ENCODE results near the gene ARHGAP26. TPM values are rescaled to one million over a fixed set of nuclear protein-coding genes. Genes with fewer than 3 reads are reported as not detected.

Gene ARHGAP26
- total RNA-seq, 1 experiment from 2014 or later = 34.5 TPM

DNA sequence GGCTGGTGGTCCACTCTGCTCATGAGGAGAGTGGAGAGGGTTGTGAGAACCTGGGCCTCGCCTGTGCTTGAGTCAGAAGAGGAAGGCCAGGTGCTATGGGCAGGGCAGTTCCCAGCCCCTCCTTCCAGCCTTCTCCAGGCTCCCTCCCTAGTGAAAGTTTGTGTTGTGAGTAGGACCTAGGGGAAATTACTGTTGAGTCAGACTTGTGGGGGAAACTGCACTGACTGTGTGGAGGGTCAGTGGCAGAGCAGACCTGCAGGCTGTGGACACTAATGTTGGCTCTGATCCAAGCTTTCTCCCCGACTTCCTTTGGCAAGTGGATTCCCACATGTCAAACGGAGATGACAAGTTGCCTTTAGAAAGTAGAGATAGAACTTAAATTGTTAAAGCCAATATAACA, 102.6 kb downstream of the ARHGAP26 start (continued):
- TF ChIP-seq RAD21 (IDR thresholded peaks at IDR 0.05; ENCODE audit: low read depth) (0 out of 2 replicates have a peak, but pooled peaks have one; percentile 4), EZH2phosphoT487 (IDR thresholded peaks at IDR 0.05; ENCODE audit: borderline replicate concordance) (no peak), CBX3 (IDR thresholded peaks at IDR 0.05; ENCODE audit: low read depth) (peak; percentile 63), FOSL1 (IDR thresholded peaks at IDR 0.05; ENCODE audit: low read depth) (peak; percentile 38; the same call in 1 of the 2 replicates), ZFX (IDR thresholded peaks at IDR 0.05) (no peak)
- TF ChIP-seq, protein P1, sequence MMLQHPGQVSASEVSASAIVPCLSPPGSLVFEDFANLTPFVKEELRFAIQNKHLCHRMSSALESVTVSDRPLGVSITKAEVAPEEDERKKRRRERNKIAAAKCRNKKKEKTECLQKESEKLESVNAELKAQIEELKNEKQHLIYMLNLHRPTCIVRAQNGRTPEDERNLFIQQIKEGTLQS (IDR thresholded peaks at IDR 0.05) = no peak
- TF ChIP-seq, protein P2, sequence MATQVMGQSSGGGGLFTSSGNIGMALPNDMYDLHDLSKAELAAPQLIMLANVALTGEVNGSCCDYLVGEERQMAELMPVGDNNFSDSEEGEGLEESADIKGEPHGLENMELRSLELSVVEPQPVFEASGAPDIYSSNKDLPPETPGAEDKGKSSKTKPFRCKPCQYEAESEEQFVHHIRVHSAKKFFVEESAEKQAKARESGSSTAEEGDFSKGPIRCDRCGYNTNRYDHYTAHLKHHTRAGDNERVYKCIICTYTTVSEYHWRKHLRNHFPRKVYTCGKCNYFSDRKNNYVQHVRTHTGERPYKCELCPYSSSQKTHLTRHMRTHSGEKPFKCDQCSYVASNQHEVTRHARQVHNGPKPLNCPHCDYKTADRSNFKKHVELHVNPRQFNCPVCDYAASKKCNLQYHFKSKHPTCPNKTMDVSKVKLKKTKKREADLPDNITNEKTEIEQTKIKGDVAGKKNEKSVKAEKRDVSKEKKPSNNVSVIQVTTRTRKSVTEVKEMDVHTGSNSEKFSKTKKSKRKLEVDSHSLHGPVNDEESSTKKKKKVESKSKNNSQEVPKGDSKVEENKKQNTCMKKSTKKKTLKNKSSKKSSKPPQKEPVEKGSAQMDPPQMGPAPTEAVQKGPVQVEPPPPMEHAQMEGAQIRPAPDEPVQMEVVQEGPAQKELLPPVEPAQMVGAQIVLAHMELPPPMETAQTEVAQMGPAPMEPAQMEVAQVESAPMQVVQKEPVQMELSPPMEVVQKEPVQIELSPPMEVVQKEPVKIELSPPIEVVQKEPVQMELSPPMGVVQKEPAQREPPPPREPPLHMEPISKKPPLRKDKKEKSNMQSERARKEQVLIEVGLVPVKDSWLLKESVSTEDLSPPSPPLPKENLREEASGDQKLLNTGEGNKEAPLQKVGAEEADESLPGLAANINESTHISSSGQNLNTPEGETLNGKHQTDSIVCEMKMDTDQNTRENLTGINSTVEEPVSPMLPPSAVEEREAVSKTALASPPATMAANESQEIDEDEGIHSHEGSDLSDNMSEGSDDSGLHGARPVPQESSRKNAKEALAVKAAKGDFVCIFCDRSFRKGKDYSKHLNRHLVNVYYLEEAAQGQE (IDR thresholded peaks at IDR 0.05; ENCODE audit: low read depth) = no peak

DNA sequence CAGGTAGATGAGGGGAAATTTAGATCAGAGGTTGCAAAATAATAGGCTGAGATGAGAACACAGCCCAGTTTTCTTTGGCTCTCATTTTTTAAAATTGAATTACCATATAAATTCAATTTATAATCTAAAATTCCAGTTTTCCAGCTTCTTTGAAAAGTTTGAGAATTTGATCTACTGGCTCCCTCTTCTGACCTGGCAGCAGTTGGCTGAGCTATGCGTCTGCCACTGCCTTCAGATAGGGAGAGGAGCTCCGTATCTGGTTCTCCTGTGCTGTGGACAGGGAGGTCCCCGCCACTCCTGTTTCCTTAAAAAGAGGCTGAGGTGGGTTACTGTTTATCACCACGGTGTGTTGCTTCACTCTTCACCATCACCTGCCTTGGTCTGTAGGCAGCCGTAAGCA, 103.7 kb downstream of the ARHGAP26 start:
- Histone ChIP-seq H3K4me1 (ENCODE audit: control insufficient read depth in 1 of 2, insufficient read depth in 2 of 2, low read length in 2 of 2) (peaks cover 54 to 63% of the 10 kb centered on the region in 2 experiments; a peak in 3 of 4 replicates), H3K36me3 (ENCODE audit: control insufficient read depth in 1 of 2, insufficient read depth in 2 of 2, low read length in 2 of 2) (no peaks in the 10 kb centered on the region), H3K27ac (ENCODE audit: low read depth, low read length) (no peak overlapping the region), H4K20me1 (ENCODE audit: insufficient read depth) (no peaks in the 10 kb centered on the region), H2AFZ (ENCODE audit: low read depth, low read length, poor library complexity, severe bottlenecking) (no peak overlapping the region), H3K4me2 (ENCODE audit: low read length) (0 out of 2 replicates have a peak overlapping the region, but pooled peaks have one; percentile 10), H3K9ac (ENCODE audit: low read length) (no peak overlapping the region), H3K79me2 (ENCODE audit: insufficient read depth, low read length) (0 out of 2 replicates have a peak, but pooled peaks cover under 1% of the 10 kb centered on the region), H3K27me3 (ENCODE audit: insufficient read depth, low read length) (no peaks in the 10 kb centered on the region), H3K4me3 (replicated peaks in 1 of 2; ENCODE audit: low read depth in 1 of 2, low read length in 2 of 2) (no peak overlapping the region), H3K9me3 (ENCODE audit: control insufficient read depth in 1 of 2, insufficient read depth in 1 of 2, low read depth in 1 of 2, low read length in 2 of 2) (no peaks in the 10 kb centered on the region), H3K9me2 (ENCODE audit: insufficient read depth) (no peaks in the 10 kb centered on the region)
- no peak for DNase-seq (ENCODE audit: low read depth, low spot score)
- TF ChIP-seq POLR2A (IDR thresholded peaks at IDR 0.05; ENCODE audit: borderline replicate concordance, extremely low read depth, insufficient read depth, insufficient read length) = no peak
- TF ChIP-seq CBX3 (IDR thresholded peaks at IDR 0.05; ENCODE audit: low read depth) = no peak
- TF ChIP-seq TCF7L2 (IDR thresholded peaks at IDR 0.05; ENCODE audit: borderline replicate concordance, extremely low read depth, insufficient read depth, insufficient read length) = no peak
- no peak for TF ChIP-seq EGR1 (IDR thresholded peaks at IDR 0.05; ENCODE audit: low read depth)
- TF ChIP-seq, protein P3, sequence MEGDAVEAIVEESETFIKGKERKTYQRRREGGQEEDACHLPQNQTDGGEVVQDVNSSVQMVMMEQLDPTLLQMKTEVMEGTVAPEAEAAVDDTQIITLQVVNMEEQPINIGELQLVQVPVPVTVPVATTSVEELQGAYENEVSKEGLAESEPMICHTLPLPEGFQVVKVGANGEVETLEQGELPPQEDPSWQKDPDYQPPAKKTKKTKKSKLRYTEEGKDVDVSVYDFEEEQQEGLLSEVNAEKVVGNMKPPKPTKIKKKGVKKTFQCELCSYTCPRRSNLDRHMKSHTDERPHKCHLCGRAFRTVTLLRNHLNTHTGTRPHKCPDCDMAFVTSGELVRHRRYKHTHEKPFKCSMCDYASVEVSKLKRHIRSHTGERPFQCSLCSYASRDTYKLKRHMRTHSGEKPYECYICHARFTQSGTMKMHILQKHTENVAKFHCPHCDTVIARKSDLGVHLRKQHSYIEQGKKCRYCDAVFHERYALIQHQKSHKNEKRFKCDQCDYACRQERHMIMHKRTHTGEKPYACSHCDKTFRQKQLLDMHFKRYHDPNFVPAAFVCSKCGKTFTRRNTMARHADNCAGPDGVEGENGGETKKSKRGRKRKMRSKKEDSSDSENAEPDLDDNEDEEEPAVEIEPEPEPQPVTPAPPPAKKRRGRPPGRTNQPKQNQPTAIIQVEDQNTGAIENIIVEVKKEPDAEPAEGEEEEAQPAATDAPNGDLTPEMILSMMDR (IDR thresholded peaks at IDR 0.05 in 2 of 3, conservative IDR thresholded peaks at IDR 0.05 in 1 of 3; ENCODE audit: borderline replicate concordance in 1 of 3, insufficient read depth in 1 of 3, low read depth in 2 of 3, low read length in 2 of 3) = peak in 1 of 3 experiments; percentile 18; a peak in 1 of 6 replicates
- TF ChIP-seq RAD21 (IDR thresholded peaks at IDR 0.05; ENCODE audit: low read depth) = peak; percentile 39
- ChIA-PET RAD21 (ENCODE audit: low non-redundant PET in 1 of 2, low total read pairs in 2 of 2, uncharacterized antibody in 2 of 2, unreplicated experiment in 2 of 2) (interaction anchor here in 1 of 2 experiments (0.5 to 1.4 kb wide), 2 partner anchors 35 to 125 kb away, joined by 4 to 5 read pairs; no protein-coding TSS in a partner anchor), POLR2A (no interaction called here), CTCF (interaction anchor here (1.1 to 5.0 kb wide), 6 partner anchors 10 to 160 kb away, joined by 3 to 44 read pairs (median 13); partner anchors contain the start of gene ARHGAP26)
- ATAC-seq = no peak
- intact Hi-C loops (cut with micrococcal nuclease) = no loop called here
- BruUV-seq (replicated peaks) = no TSS peak
